Pancreas (tissue), 10 donors: ENCODE measurements around the gene P3H2. TPM values are rescaled to one million over a fixed set of nuclear protein-coding genes. Genes with fewer than 3 reads are reported as not detected.
"Not testable (repeated sequence)": the region's sequence is repeated elsewhere in the genome, so short reads cannot be mapped to it uniquely, and the experiment has no call there.

ENCODE experiments used
- ATAC-seq, 4 donors: fragments of 200-7000 bp; cut with Tn5 transposase; one replicate each; pipeline versions ENCODE4 v1.8.0 to v1.9.1; 2020; ENCODE audit warnings: mild to moderate bottlenecking in 4 of 4, moderate library complexity in 4 of 4
- DNase-seq, 6 donors: peaks; one replicate each; pipeline ENCODE4 v3.0.0-alpha.2; 2020
- FAIRE-seq: peaks from 2 replicates; lab custom pipeline; 2012; peaks lifted over from hg19 to GRCh38; lab: Jason Lieb, UNC
- H3K27ac ChIP-seq, 4 donors: fragments of 200-600 bp; sonication (generic); 1 replicate in 3 of 4; 2 replicates in 1 of 4; pipeline versions ENCODE4 v1.5.0 to v1.8.0; 2020
- H3K27me3 ChIP-seq, 4 donors: fragments of 200-600 bp; one replicate each; pipeline ENCODE4 v1.8.0; 2021
- H3K36me3 ChIP-seq, 3 donors: fragments of 200-600 bp; sonication (generic) in 1 of 3; one replicate each; pipeline versions ENCODE4 v1.5.0 to v1.8.0; 2020 to 2021
- H3K4me1 ChIP-seq, 3 donors: fragments of 200-600 bp; one replicate each; pipeline ENCODE4 v1.8.0; 2021
- H3K4me3 ChIP-seq, 4 donors: fragments of 200-600 bp; sonication (generic) in 2 of 4; one replicate each; pipeline versions ENCODE4 v1.5.0 to v1.8.0; 2020 to 2021
- H3K9me3 ChIP-seq, 4 donors: fragments of 200-600 bp; one replicate each; pipeline ENCODE4 v1.8.0; 2021
- WGBS, 2 donors: extraction: QIAGEN DNeasy Blood & Tissue Kit; methylation state at CpG; one replicate each; pipeline ENCODE4 v1.1.7; 2013; 5-methylcytosine and 5-hydroxymethylcytosine counted together
- intact Hi-C, 3 donors: fragments of 100-400 bp; cut with DNase I; formaldehyde crosslinking; loops; one replicate each; pipeline versions ENCODE4 v1.11.1 to v1.14.2; 2022
- polyA plus RNA-seq, 2 donors: library from polyadenylated mRNA; stranded (reverse); fragments of 200-250 nt; gene quantifications; one replicate each; pipeline ENCODE4 v1.2.3, GENCODE V29; 2013
- total RNA-seq, 6 donors: library from RNA; stranded (reverse); fragmentation: NEBNext Ultra II Directional in 4 of 6; extraction: Animal tissue kit (Norgen Biotek cat#: 25700) in 4 of 6; gene quantifications; one replicate each; pipeline versions ENCODE4 v1.2.1 to v1.2.4, GENCODE V29; 2021 to 2023
- TF ChIP-seq, protein P1 (sequence below), 4 donors: fragments of 200-600 bp; sonication (generic) in 3 of 4; IDR thresholded peaks; one replicate each; pipeline versions ENCODE4 v1.5.0 to v1.8.0; 2021; ENCODE audit warnings: antibody characterized with exemption in 4 of 4
- donor health status: healthy with polysubstance abuse.
- donor health status: DM: no; HTN: no; CAD: no; lungs with moderate emphysema.
- donor health status: DM: no; HTN: no; CAD: no.
- donor health status: control.
- donor health status: control.
- donor health status: Bipolar disorder and iron deficiency.
- donor health status: DM: yes; HTN: yes; CAD: no.
- donor health status: DM: no; HTN: no; CAD: no.
- donor health status: DM: no; HTN: no; CAD: no.
- donor health status: DM: yes; HTN: yes; CAD: no.

P3H2 gene
- total and polyA plus RNA-seq, 8 donors = 1.2 to 5.7 (median 4.4) TPM

- FAIRE-seq (no peak), ATAC-seq (peak in 1 of 4 donors; percentile 43), DNase-seq (no peak)
- H3K36me3 ChIP-seq = no peaks in the 10 kb centered on the region
- no peak overlapping the region for H3K27ac ChIP-seq
- H3K27me3 ChIP-seq = no peaks in the 10 kb centered on the region
- no peak overlapping the region for H3K4me3 ChIP-seq
- intact Hi-C loops = no loop called here
- no peaks in the 10 kb centered on the region for H3K4me1 ChIP-seq
- 30 to 48% methylated on average over 4 of the region's 4 CpGs for WGBS, 2 donors
- no peaks in the 10 kb centered on the region for H3K9me3 ChIP-seq
- TF ChIP-seq, protein P1, sequence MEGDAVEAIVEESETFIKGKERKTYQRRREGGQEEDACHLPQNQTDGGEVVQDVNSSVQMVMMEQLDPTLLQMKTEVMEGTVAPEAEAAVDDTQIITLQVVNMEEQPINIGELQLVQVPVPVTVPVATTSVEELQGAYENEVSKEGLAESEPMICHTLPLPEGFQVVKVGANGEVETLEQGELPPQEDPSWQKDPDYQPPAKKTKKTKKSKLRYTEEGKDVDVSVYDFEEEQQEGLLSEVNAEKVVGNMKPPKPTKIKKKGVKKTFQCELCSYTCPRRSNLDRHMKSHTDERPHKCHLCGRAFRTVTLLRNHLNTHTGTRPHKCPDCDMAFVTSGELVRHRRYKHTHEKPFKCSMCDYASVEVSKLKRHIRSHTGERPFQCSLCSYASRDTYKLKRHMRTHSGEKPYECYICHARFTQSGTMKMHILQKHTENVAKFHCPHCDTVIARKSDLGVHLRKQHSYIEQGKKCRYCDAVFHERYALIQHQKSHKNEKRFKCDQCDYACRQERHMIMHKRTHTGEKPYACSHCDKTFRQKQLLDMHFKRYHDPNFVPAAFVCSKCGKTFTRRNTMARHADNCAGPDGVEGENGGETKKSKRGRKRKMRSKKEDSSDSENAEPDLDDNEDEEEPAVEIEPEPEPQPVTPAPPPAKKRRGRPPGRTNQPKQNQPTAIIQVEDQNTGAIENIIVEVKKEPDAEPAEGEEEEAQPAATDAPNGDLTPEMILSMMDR (IDR thresholded peaks at IDR 0.05) = no peak
These were observed 35.1 kb upstream of the P3H2 start for GRCh38 chr3:190155752-190156151.

DNA sequence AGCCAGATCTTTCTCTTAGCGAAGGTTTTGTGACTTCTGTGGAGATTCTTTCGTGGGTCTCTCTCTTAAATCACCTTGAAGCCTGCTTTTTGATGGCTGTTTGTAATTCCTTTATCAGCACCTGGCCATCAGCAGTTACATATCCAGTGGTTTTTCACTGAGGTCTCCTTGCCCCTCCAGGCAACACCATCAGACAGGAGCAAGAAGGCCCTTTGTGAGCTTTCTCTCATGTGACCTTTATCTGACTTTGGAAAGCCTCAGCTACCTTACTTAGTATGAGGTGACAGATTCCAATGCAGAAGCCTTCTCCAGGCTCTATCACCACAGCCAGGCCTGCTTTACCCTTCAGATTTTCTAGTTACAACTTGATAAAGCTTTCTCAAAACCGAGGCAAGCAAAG is 30.0 kb upstream of the P3H2 start:
- Histone ChIP-seq H3K4me3 (no peak overlapping the region), H3K27ac (no peak overlapping the region), H3K9me3 (no peaks in the 10 kb centered on the region), H3K4me1 (no peaks in the 10 kb centered on the region), H3K36me3 (no peaks in the 10 kb centered on the region), H3K27me3 (no peaks in the 10 kb centered on the region)
- FAIRE-seq (no peak), DNase-seq (no peak), ATAC-seq (no peak)
- intact Hi-C loops = no loop called here
- TF ChIP-seq, protein P1 (IDR thresholded peaks at IDR 0.05) = no peak
- 50 to 52% methylated on average over 3 of the region's 3 CpGs for WGBS, 2 donors

DNA sequence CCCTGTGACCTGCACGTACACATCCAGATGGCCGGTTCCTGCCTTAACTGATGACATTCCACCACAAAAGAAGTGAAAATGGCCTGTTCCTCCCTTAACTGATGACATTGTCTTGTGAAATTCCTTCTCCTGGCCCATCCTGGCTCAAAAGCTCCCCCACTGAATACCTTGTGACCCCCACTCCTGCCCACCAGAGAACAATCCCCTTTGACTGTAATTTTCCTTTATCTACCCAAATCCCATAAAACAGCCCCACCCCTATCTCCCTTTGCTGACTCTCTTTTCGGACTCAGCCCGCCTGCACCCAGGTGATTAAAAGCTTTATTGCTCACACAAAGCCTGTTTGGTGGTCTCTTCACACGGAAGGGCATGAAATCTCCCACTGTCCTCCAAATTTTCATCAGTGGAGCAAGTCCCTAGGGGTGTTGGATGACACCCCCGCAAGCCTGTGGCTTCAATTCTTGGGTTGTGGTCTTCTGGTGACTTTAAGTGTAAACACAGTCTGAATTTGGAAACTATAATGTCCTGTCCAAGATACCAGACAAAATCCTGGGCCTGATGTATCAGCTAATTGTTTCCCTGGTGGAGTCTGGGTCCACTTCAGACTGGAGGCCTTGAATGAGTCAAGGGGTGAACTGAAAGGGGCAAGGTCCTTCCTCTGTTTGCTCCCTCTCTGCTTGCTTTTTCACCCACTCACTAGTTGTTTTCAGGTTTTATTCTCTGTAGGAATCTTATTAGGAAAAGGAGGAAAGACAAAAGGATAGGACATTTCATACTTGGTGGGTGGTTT is 29.3 kb upstream of the P3H2 start:
- intact Hi-C loops, DNase-seq, H3K27me3 ChIP-seq, ATAC-seq, H3K27ac ChIP-seq, H3K36me3 ChIP-seq, FAIRE-seq, H3K9me3 ChIP-seq, H3K4me1 ChIP-seq, H3K4me3 ChIP-seq: not testable (repeated sequence)
- 73 to 78% methylated on average over 6 of the region's 6 CpGs for WGBS, 2 donors

DNA sequence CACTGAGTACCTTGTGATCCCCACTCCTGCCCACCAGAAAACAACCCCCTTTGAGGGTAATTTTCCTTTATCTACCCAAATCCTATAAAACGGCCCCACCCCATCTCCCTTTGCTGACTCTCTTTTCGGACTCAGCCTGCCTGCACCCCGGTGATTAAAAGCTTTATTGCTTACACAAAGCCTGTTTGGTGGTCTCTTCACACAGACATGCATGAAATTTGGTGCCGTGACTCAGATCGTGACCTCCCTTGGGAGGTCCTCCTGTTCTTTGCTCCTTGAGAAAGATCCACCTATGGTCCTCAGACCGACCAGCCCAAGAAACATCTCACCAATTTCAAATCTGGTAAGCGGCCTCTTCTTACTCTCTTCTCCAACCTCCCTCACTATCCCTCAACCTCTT is 24.1 kb upstream of the P3H2 start:
- H3K27ac ChIP-seq, H3K9me3 ChIP-seq, intact Hi-C loops, H3K36me3 ChIP-seq, H3K4me1 ChIP-seq, DNase-seq, FAIRE-seq, ATAC-seq, H3K4me3 ChIP-seq, H3K27me3 ChIP-seq: not testable (repeated sequence)
- 57 to 66% methylated on average over 7 of the region's 7 CpGs for WGBS, 2 donors

DNA sequence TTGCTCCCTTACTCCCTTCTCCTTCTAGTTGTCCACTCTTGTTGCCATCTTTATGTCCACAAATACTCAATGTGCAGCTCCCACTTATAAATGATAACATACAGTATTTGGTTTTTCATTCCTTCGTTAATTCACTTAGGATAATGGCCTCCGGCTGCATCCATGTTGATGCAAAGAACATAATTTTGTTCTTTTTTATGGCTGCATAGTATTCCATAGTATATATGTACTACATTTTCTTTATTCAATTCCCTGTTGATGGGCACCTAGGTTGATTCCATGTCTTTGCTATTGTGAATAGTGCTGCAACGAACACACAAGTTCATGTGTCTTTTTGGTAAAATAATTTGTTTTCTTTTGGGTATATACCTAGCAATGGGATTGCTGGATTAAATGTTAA is 21.3 kb upstream of the P3H2 start:
- Histone ChIP-seq H3K36me3 (no peaks in the 10 kb centered on the region), H3K4me1 (no peaks in the 10 kb centered on the region), H3K27ac (no peak overlapping the region), H3K9me3 (no peaks in the 10 kb centered on the region), H3K4me3 (no peak overlapping the region), H3K27me3 (no peaks in the 10 kb centered on the region)
- ATAC-seq = no peak
- 64 to 71% methylated on average over 3 of the region's 3 CpGs for WGBS, 2 donors
- FAIRE-seq = no peak
- intact Hi-C loops = no loop called here
- no peak for DNase-seq
- TF ChIP-seq, protein P1 (IDR thresholded peaks at IDR 0.05) = no peak

DNA sequence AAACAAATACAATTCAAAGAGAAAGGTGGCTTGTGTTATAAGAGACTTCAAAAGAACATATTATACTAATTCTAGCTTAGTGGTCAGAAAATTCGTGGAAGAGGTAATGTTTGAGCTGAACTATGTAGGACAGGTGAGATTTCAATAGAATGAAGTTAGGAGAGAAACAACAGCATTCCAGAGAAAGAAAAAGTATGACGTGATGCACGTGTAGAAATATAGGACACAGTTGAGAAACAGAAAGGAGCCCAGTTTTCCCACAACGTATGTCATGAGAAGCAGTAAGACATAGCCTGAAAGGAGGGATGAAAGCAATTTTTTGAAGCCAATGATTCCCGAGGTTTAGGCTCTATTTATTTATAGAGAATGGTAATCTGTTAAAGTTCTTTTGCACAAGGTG is 18.7 kb upstream of the P3H2 start:
- Histone ChIP-seq H3K27ac (no peak overlapping the region), H3K4me1 (no peaks in the 10 kb centered on the region), H3K36me3 (no peaks in the 10 kb centered on the region), H3K27me3 (no peaks in the 10 kb centered on the region), H3K4me3 (no peak overlapping the region), H3K9me3 (no peaks in the 10 kb centered on the region)
- TF ChIP-seq, protein P1 (IDR thresholded peaks at IDR 0.05) = no peak
- intact Hi-C loops = no loop called here
- FAIRE-seq (no peak), ATAC-seq (no peak), DNase-seq (no peak)
- WGBS, 2 donors = 35 to 39% methylated on average over 5 of the region's 5 CpGs
